ENCODE data around the gene ZNF629. TPM values are rescaled to one million over a fixed set of nuclear protein-coding genes. Genes with fewer than 3 reads are reported as not detected.

ZNF629 gene
- total RNA-seq, 4 donors from 2014 or later = 10.9 to 18.1 (median 16.0) TPM

GRCh38 chr16:30805370-30806169 lies 18.6 kb upstream of the ZNF629 start:
- DNase-seq (ENCODE audit: low spot score in 2 of 2) = peak; percentile 77 to 97
- 3 to 5% methylated on average over 39 to 42 of the region's 62 CpGs for WGBS, 2 donors
- intact Hi-C loops (cut with DNase I; ENCODE audit: low total_unique reads) = no loop called here
- peak overlapping the region; percentile 66 for H3K4me3 ChIP-seq (ENCODE audit: low read depth, poor library complexity, severe bottlenecking)
- TF ChIP-seq CTCF (IDR thresholded peaks at IDR 0.05) (no peak), POLR2A (IDR thresholded peaks at IDR 0.05) (peak in 1 of 2 donors; percentile 34)

- intact Hi-C loops (cut with DNase I; ENCODE audit: low total_unique reads) = no loop called here
- H3K4me3 ChIP-seq (ENCODE audit: low read depth, poor library complexity, severe bottlenecking) = peak overlapping the region; percentile 66
- WGBS, 2 donors = 32 to 39% methylated on average over 8 of the region's 8 CpGs
- no peak for DNase-seq (ENCODE audit: low spot score in 2 of 2)
- TF ChIP-seq CTCF (IDR thresholded peaks at IDR 0.05) = no peak
- no peak for TF ChIP-seq POLR2A (IDR thresholded peaks at IDR 0.05)
Measured at GRCh38 chr16:30805056-30805369, 18.0 kb upstream of the ZNF629 start.

GRCh38 chr16:30802936-30803335 lies 15.9 kb upstream of the ZNF629 start:
- H3K4me3 ChIP-seq (ENCODE audit: low read depth, poor library complexity, severe bottlenecking) = no peak overlapping the region
- intact Hi-C loops (cut with DNase I; ENCODE audit: low total_unique reads) = no loop called here
- no peak for TF ChIP-seq POLR2A (IDR thresholded peaks at IDR 0.05)
- no peak for TF ChIP-seq CTCF (IDR thresholded peaks at IDR 0.05)
- no peak for DNase-seq (ENCODE audit: low spot score in 2 of 2)
- 59 to 65% methylated on average over 3 of the region's 3 CpGs for WGBS, 2 donors

- H3K4me3 ChIP-seq (ENCODE audit: low read depth, poor library complexity, severe bottlenecking) = no peak overlapping the region
- DNase-seq (ENCODE audit: low spot score in 2 of 2) = no peak
- 74 to 76% methylated on average over 8 of the region's 8 CpGs for WGBS, 2 donors
- intact Hi-C loops (cut with DNase I; ENCODE audit: low total_unique reads) = no loop called here
- TF ChIP-seq CTCF (IDR thresholded peaks at IDR 0.05) (no peak), POLR2A (IDR thresholded peaks at IDR 0.05) (no peak)
Measured at GRCh38 chr16:30797670-30798309, 10.8 kb upstream of the ZNF629 start.

GRCh38 chr16:30794634-30795033 lies 7.6 kb upstream of the ZNF629 start:
- DNase-seq (ENCODE audit: low spot score in 2 of 2) = no peak
- TF ChIP-seq POLR2A (IDR thresholded peaks at IDR 0.05) (no peak), CTCF (IDR thresholded peaks at IDR 0.05) (no peak)
- intact Hi-C loops (cut with DNase I; ENCODE audit: low total_unique reads) = no loop called here
- H3K4me3 ChIP-seq (ENCODE audit: low read depth, poor library complexity, severe bottlenecking) = no peak overlapping the region
- WGBS, 2 donors = 88 to 99% methylated on average over 3 of the region's 3 CpGs
